HG03045 (cell line): ENCODE measurements around the gene SLC4A4.

ENCODE experiments used
- ATAC-seq: cut with Tn5 transposase; IDR thresholded peaks from one replicate; pipeline ENCODE4 v1.9.1; 2021; ENCODE audit warnings: mild to moderate bottlenecking, moderate library complexity; ENCODE audit not compliant: unreplicated experiment

The SLC4A4 gene

GRCh38 chr4:71338846-71339593, at the start of gene SLC4A4:
Gene SLC4A4 (plus strand): TSS chr4:71339020.
- peak; percentile 99 for ATAC-seq

GRCh38 chr4:71290074-71290473, 48.7 kb upstream of the SLC4A4 start:
- no peak for ATAC-seq

- no peak for ATAC-seq
Observed at GRCh38 chr4:71290476-71290875, 48.3 kb upstream of the SLC4A4 start.

DNA sequence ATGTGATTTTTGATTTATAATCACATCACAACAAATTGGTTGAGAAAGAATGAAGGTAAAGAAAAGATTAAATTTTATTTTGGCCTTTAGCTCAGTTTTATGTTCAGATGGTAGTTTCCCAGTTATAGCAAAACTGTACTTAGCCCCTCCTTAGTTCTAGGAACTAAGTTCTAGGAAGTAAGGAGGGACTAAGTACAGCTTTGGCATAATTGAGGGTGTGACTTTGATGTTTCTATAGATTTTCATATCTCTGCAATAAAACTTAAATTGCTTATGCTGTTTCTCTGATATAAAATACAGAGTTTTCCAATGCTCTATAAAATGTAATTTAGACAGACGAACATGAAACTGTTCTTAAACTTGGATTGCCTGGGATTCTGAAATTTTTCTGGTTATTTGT, 46.6 kb upstream of the SLC4A4 start:
- no peak for ATAC-seq

GRCh38 chr4:71293705-71294104, 45.1 kb upstream of the SLC4A4 start:
- ATAC-seq: no peak

GRCh38 chr4:71294301-71294700, 44.5 kb upstream of the SLC4A4 start:
- no peak for ATAC-seq

DNA sequence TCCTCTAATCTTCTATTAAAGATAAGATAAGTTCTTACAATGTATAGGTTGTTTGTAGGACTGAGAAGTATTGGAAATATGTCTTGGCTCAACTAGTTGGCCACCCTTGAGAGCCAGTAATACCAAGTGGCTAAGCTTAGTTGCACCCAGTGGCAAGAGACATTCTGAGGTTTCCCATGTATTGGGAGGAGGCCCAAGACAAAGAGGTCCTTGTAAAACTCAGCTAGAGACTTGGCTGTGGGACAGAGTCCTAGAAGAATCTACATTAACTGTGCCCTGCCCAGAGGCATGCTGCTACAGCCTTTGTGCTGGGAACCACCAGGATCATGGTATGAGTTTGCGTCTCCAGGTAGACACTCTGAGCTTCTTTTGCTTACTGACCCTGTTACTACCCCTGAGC, 41.9 kb upstream of the SLC4A4 start:
- ATAC-seq: no peak

DNA sequence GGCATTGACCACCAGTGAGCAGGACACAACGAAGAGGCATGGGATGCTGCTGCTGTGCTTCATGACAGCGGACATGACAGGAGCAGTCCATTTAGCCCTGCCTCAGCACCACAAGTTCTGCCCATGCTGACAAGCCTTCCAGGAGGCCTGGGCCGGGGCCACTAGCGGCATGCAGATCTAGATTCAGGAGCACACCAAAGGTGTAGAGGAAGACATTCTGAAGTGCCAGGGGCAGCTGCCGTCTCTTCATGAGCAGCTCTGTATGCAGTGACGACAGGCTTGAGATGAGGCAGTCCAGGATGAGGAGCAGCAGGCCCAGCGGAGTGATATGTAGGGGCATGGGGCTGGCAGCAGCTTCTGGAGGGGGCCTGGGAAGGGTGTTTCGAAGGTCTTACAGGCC, 38.5 kb upstream of the SLC4A4 start:
- ATAC-seq: no peak

GRCh38 chr4:71300964-71301363, 37.9 kb upstream of the SLC4A4 start:
- no peak for ATAC-seq

DNA sequence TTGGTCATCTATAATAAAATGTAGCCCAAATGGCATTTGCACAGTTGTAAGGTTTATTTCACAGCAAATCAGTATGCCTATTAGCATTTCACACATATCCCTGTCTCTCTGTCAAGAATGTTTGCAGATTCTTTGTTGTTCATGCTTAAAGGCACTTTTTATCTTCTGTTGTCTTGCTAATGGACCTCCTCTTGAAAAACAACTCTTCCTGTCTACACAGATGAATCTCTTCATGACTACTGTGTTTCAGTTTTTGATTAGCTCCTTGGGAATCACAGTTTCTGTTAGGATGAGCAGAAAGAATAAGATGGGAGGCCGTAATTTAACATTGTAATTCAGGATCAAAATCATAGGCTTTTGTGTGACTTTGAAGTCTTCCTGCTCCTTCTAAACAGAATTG, 35.5 kb upstream of the SLC4A4 start:
- ATAC-seq: no peak

GRCh38 chr4:71303850-71304249, 35.0 kb upstream of the SLC4A4 start:
- no peak for ATAC-seq

DNA sequence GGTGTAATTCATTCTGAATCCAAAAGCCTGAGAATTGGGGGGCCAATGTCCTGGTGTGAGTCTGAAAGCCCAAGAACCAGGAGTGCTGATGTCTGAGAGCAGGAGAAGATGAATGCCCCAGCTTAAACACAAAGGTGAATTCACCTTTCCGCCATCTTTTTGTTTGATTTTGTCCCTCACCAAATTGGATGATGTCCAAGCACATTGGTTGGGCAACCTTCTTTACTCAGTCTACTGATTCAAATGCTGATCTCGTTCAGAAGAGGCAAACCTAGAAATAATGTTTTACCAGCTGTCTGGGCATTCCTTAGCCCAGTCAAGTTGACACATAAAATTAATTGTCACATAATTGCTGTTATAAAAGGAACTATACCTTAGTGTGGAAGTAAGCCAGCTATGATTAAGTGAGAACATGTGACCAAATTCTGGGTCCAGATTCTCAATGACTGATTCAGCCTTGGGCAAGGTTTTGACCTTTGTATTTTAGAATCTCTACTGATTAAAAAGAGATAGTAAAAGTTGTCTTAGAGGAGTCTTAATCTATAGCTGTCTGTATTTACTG, 34.5 kb upstream of the SLC4A4 start:
- no peak for ATAC-seq

- ATAC-seq: no peak
Observed at GRCh38 chr4:71307729-71308128, 31.1 kb upstream of the SLC4A4 start.

DNA sequence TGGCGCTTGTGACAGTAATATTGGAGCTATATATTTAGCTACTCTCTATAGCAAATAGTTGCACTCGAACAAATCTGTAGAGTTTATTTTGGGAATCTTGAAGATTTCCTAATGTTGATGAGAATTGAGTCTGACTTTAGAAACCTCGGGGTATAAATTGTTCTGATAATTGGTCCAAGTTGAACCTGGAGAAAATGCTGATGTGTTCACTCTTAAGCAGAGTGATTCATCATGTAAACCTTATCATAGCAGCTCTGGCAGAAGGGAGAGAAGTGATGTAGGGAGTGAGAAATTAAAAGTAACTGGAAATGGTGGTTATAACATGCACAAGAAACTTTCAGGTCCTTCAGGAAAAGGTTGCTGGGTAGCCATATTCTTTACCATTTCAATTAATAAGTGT, 16.4 kb upstream of the SLC4A4 start:
- no peak for ATAC-seq

DNA sequence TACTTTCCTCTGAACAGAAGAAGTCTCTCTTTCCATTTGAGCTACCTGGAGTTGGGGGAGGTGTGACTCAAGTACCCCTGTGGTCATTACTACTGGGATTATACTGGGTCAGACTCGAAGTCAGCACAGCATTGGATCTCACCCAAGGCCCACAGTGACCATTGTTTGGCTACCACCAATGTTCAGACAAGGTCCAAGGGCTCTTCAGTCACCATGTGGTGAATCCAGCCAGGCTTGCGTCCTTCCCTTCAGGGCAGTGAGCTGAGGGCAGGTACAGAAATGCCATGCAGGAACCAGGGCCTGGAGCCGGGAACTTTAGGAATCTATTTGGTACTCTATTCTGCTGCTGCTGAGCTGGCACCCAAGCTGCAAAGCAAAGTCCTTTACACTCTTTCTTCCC, 5.5 kb upstream of the SLC4A4 start:
- ATAC-seq: no peak

GRCh38 chr4:71333960-71334359, 4.9 kb upstream of the SLC4A4 start:
- ATAC-seq: no peak

DNA sequence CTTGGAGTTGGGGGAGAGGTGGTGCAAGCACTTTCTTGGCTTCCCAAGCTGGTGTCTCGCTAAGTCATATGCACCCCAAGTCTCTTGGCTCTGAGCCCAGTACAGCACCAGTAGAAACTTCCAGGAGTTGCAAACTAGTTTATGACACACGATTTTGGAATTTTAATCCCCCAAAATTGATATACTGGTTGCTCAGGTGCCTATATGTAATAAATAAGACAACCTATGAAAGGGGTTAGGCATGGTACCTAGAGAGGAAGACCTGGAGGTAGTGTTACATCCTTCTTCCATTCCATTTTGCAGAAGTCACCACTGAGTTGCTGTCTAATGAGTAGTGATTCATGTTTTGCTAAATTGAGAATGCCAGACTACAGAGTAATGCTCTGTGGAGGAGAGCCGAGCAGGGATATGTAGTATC, 4.3 kb upstream of the SLC4A4 start:
- ATAC-seq: no peak

DNA sequence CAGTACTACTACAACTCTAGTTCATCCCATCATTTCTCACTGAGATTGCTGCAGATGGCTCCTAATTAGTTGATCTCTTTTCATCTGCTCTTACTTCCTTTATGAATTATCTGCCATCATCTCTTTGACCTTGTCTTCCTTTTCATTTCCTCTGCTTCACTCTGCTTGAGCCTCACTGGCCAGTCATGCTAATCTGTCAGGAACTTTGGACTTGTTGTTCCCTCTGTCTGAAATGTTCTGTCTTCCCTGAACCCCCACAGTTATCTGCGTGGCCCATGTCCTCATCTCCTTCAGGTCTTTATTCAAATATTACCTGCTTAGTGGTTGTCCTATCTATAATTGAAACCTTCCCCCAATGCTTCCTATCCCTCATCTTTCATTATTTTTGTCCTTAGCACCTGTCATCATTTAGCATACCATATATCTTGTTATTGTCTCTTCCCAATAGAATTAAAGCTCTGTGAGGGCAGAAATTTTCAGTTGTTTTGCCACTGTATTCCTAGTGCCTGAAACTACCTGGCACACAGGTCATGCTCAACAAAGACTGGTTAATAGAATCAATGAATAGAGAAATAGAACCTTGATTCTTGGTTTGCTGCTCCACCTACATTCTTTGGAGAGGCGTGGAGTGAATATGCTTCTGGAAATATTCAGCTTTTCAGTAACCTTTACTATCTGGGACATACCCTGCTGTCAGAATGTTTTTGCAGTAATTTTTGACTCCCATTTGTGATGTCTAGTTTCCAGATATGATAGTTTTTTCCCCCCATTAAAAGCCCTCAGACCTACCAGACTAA, 5.0 kb downstream of the SLC4A4 start:
- ATAC-seq: no peak

- ATAC-seq: no peak
Observed at GRCh38 chr4:71346710-71347109, 7.9 kb downstream of the SLC4A4 start.

GRCh38 chr4:71348586-71348985, 9.8 kb downstream of the SLC4A4 start:
- ATAC-seq: no peak

GRCh38 chr4:71355045-71355444, 16.2 kb downstream of the SLC4A4 start:
- no peak for ATAC-seq

GRCh38 chr4:71355971-71356370, 17.2 kb downstream of the SLC4A4 start:
- no peak for ATAC-seq
